Measurements from ENCODE around the gene MBD3L2. TPM values are rescaled to one million over a fixed set of nuclear protein-coding genes. Genes with fewer than 3 reads are reported as not detected.

The MBD3L2 gene
- total RNA-seq, 1 experiment from 2014 or later: not detected

- POLR2A ChIA-PET: interaction anchor here (0.6 to 0.7 kb wide), 2 partner anchors 31 to 105 kb away, joined by 3 to 4 read pairs; no protein-coding TSS in a partner anchor
Observed at GRCh38 chr19:7068599-7068998, 19.5 kb downstream of the MBD3L2 start.

GRCh38 chr19:7069042-7069903 is 20.2 kb downstream of the MBD3L2 start, which contains the start of gene ZNF557:
ZNF557 (plus strand) TSS chr19:7069703; CDS start chr19:7075075, 5,372 bp downstream.
- DNase-seq (ENCODE audit: low spot score) (peak; percentile 99), ATAC-seq (peak; percentile 100)
- ChIA-PET CTCF (interaction anchor here (0.5 to 1.5 kb wide), 12 partner anchors 24 to 1101 kb away, joined by 3 to 11 read pairs (median 4); a partner anchor contains a TSS), POLR2A (interaction anchor here (0.6 to 1.1 kb wide), 5 partner anchors 30 to 1165 kb away, joined by 3 to 4 read pairs (median 3); partner anchors contain the start of genes NDUFA11 and VMAC)
- no peaks in the 10 kb centered on the region for H3K27me3 Mint-ChIP-seq (ENCODE audit: low read depth)
- peaks cover 23% of the 10 kb centered on the region for H3K36me3 Mint-ChIP-seq
- no peaks in the 10 kb centered on the region for H3K4me1 Mint-ChIP-seq
- peak within 1 kb of the TSS; percentile 94 for H3K4me3 Mint-ChIP-seq
- H3K9me3 Mint-ChIP-seq: peaks cover 34% of the 10 kb centered on the region
- H3K27ac Mint-ChIP-seq: peak within 1 kb of the TSS; percentile 91
- no peak for TF ChIP-seq ZNF532 (CRISPR knock-in tag; IDR thresholded peaks at IDR 0.05; ENCODE audit: borderline replicate concordance)
- TF ChIP-seq MLX (CRISPR knock-in tag; IDR thresholded peaks at IDR 0.05): no peak
- no peak; the same call in 1 of the 2 replicates for TF ChIP-seq MAX (CRISPR knock-in tag; IDR thresholded peaks at IDR 0.05)
- no peak for TF ChIP-seq SOX15 (CRISPR knock-in tag; IDR thresholded peaks at IDR 0.05)
- no peak for TF ChIP-seq ZNF232 (CRISPR knock-in tag; IDR thresholded peaks at IDR 0.05)
- no peak for TF ChIP-seq EMX1 (CRISPR knock-in tag; IDR thresholded peaks at IDR 0.05)
- no peak for TF ChIP-seq FOXK1 (CRISPR knock-in tag; IDR thresholded peaks at IDR 0.05)
- peak; percentile 56; the same call in 1 of the 2 replicates for TF ChIP-seq GABPB1 (CRISPR knock-in tag; IDR thresholded peaks at IDR 0.05)
- TF ChIP-seq ERG (CRISPR knock-in tag; IDR thresholded peaks at IDR 0.05): no peak
- 0 out of 2 replicates have a peak, but pooled peaks have one; percentile 19 for TF ChIP-seq HMGA2 (CRISPR knock-in tag; IDR thresholded peaks at IDR 0.05)
- TF ChIP-seq FOXP4 (CRISPR knock-in tag; IDR thresholded peaks at IDR 0.05): no peak
- TF ChIP-seq NR3C1 (CRISPR knock-in tag; conservative IDR thresholded peaks at IDR 0.05; ENCODE audit: low read depth): no peak

More at GRCh38 chr19:7068599-7068998, 19.5 kb downstream of the MBD3L2 start:
- Mint-ChIP-seq H3K4me1 (no peaks in the 10 kb centered on the region), H3K27ac (no peak overlapping the region), H3K27me3 (ENCODE audit: low read depth) (no peaks in the 10 kb centered on the region), H3K36me3 (peaks cover 23% of the 10 kb centered on the region), H3K4me3 (peak overlapping the region; percentile 94), H3K9me3 (peaks cover 41% of the 10 kb centered on the region)
- CTCF ChIA-PET: interaction anchor here (0.5 to 1.5 kb wide), 6 partner anchors 31 to 720 kb away, joined by 3 to 11 read pairs (median 5); a partner anchor contains a TSS
- ATAC-seq: no peak
- no peak for TF ChIP-seq ARID4B (CRISPR knock-in tag; IDR thresholded peaks at IDR 0.05; ENCODE audit: borderline replicate concordance)
- TF ChIP-seq MXD4 (CRISPR knock-in tag; IDR thresholded peaks at IDR 0.05; ENCODE audit: borderline replicate concordance): no peak
- no peak for TF ChIP-seq ESRRA (CRISPR knock-in tag; IDR thresholded peaks at IDR 0.05; ENCODE audit: borderline replicate concordance)
- TF ChIP-seq FOXK1 (CRISPR knock-in tag; IDR thresholded peaks at IDR 0.05): no peak
- DNase-seq (ENCODE audit: low spot score): no peak
